Skeletal muscle satellite cell (primary cell): ENCODE data around the gene DOCK3.
"Not testable (repeated sequence)": the region's sequence is repeated elsewhere in the genome, so short reads cannot be mapped to it uniquely, and the experiment has no call there.

Experiments
- H3K27me3 ChIP-seq: 2 replicates; pipeline ENCODE4 v1.7.0; 2013; ENCODE audit warnings: low read length; ENCODE audit not compliant: control insufficient read depth, insufficient read depth
- H3K36me3 ChIP-seq: 2 replicates; pipeline ENCODE4 v1.7.0; 2013; ENCODE audit warnings: mild to moderate bottlenecking, control low read depth, low read length; ENCODE audit not compliant: insufficient read depth
- H3K4me1 ChIP-seq: 2 replicates; pipeline ENCODE4 v1.7.0; 2013; ENCODE audit warnings: low read length; ENCODE audit not compliant: control insufficient read depth, insufficient read depth
- H3K4me2 ChIP-seq: 2 replicates; pipeline ENCODE4 v1.7.0; 2013; ENCODE audit warnings: mild to moderate bottlenecking, low read length
- H3K4me3 ChIP-seq: 2 replicates; pipeline ENCODE4 v1.7.0; 2013; ENCODE audit warnings: low read length
- H3K9ac ChIP-seq: 2 replicates; pipeline ENCODE4 v1.7.0; 2013; ENCODE audit warnings: mild to moderate bottlenecking, low read depth, low read length, moderate library complexity
- H3K9me3 ChIP-seq: replicated peaks from 2 replicates; pipeline ENCODE4 v1.7.0; 2013; ENCODE audit warnings: mild to moderate bottlenecking, control low read depth, low read length

DOCK3 gene

GRCh38 chr3:50749822-50750221, 75.1 kb downstream of the DOCK3 start:
- no peaks in the 10 kb centered on the region for H3K36me3 ChIP-seq
- H3K4me3 ChIP-seq: no peak overlapping the region
- H3K4me1 ChIP-seq: peaks cover 14% of the 10 kb centered on the region
- no peaks in the 10 kb centered on the region for H3K9me3 ChIP-seq
- H3K4me2 ChIP-seq: no peak overlapping the region
- H3K9ac ChIP-seq: no peak overlapping the region
- H3K27me3 ChIP-seq: no peaks in the 10 kb centered on the region

GRCh38 chr3:50759015-50759414, 84.3 kb downstream of the DOCK3 start:
- Histone ChIP-seq H3K9me3 (no peaks in the 10 kb centered on the region), H3K4me2 (no peak overlapping the region), H3K36me3 (no peaks in the 10 kb centered on the region), H3K9ac (no peak overlapping the region), H3K4me3 (no peak overlapping the region), H3K4me1 (no peaks in the 10 kb centered on the region), H3K27me3 (no peaks in the 10 kb centered on the region)

GRCh38 chr3:50777680-50778079, 103.0 kb downstream of the DOCK3 start:
- no peaks in the 10 kb centered on the region for H3K4me1 ChIP-seq
- H3K4me3 ChIP-seq: no peak overlapping the region
- peaks cover 3% of the 10 kb centered on the region for H3K27me3 ChIP-seq
- H3K4me2 ChIP-seq: no peak overlapping the region
- H3K9ac ChIP-seq: no peak overlapping the region
- no peaks in the 10 kb centered on the region for H3K36me3 ChIP-seq
- no peaks in the 10 kb centered on the region for H3K9me3 ChIP-seq

- H3K4me2 ChIP-seq, H3K27me3 ChIP-seq, H3K4me3 ChIP-seq, H3K4me1 ChIP-seq, H3K9ac ChIP-seq, H3K36me3 ChIP-seq, H3K9me3 ChIP-seq: not testable (repeated sequence)
These were observed 107.0 kb downstream of the DOCK3 start for GRCh38 chr3:50781766-50782165.

- no peak overlapping the region for H3K4me3 ChIP-seq
- H3K9ac ChIP-seq: no peak overlapping the region
- no peaks in the 10 kb centered on the region for H3K4me1 ChIP-seq
- H3K27me3 ChIP-seq: no peaks in the 10 kb centered on the region
- H3K4me2 ChIP-seq: no peak overlapping the region
- no peaks in the 10 kb centered on the region for H3K9me3 ChIP-seq
- H3K36me3 ChIP-seq: no peaks in the 10 kb centered on the region
These were observed 111.9 kb downstream of the DOCK3 start for GRCh38 chr3:50786631-50787030.

GRCh38 chr3:50790894-50791293, 116.2 kb downstream of the DOCK3 start:
- not testable (repeated sequence) for H3K9ac ChIP-seq, H3K4me3 ChIP-seq, H3K9me3 ChIP-seq, H3K27me3 ChIP-seq, H3K4me2 ChIP-seq, H3K36me3 ChIP-seq, H3K4me1 ChIP-seq

- H3K36me3 ChIP-seq: no peaks in the 10 kb centered on the region
- H3K27me3 ChIP-seq: no peaks in the 10 kb centered on the region
- H3K4me2 ChIP-seq: no peak overlapping the region
- H3K4me1 ChIP-seq: no peaks in the 10 kb centered on the region
- no peak overlapping the region for H3K9ac ChIP-seq
- H3K9me3 ChIP-seq: no peaks in the 10 kb centered on the region
- no peak overlapping the region for H3K4me3 ChIP-seq
These were observed 117.8 kb downstream of the DOCK3 start for GRCh38 chr3:50792568-50792967.

- not testable (repeated sequence) for H3K4me1 ChIP-seq, H3K9me3 ChIP-seq, H3K27me3 ChIP-seq, H3K9ac ChIP-seq, H3K4me2 ChIP-seq, H3K4me3 ChIP-seq, H3K36me3 ChIP-seq
These were observed 129.1 kb downstream of the DOCK3 start for GRCh38 chr3:50803805-50804204.

- not testable (repeated sequence) for H3K36me3 ChIP-seq, H3K4me3 ChIP-seq, H3K9me3 ChIP-seq, H3K4me2 ChIP-seq, H3K9ac ChIP-seq, H3K27me3 ChIP-seq, H3K4me1 ChIP-seq
These were observed 129.6 kb downstream of the DOCK3 start for GRCh38 chr3:50804376-50804775.

- H3K4me1 ChIP-seq: peaks cover 8% of the 10 kb centered on the region
- H3K4me3 ChIP-seq: no peak overlapping the region
- H3K4me2 ChIP-seq: no peak overlapping the region
- no peak overlapping the region for H3K9ac ChIP-seq
- H3K9me3 ChIP-seq: no peaks in the 10 kb centered on the region
- no peaks in the 10 kb centered on the region for H3K27me3 ChIP-seq
- H3K36me3 ChIP-seq: no peaks in the 10 kb centered on the region
These were observed 130.6 kb downstream of the DOCK3 start for GRCh38 chr3:50805321-50805720.

GRCh38 chr3:50806031-50806430, 131.3 kb downstream of the DOCK3 start:
- Histone ChIP-seq H3K4me3 (no peak overlapping the region), H3K27me3 (no peaks in the 10 kb centered on the region), H3K4me2 (no peak overlapping the region), H3K4me1 (peaks cover 8% of the 10 kb centered on the region), H3K36me3 (no peaks in the 10 kb centered on the region), H3K9me3 (no peaks in the 10 kb centered on the region), H3K9ac (no peak overlapping the region)

GRCh38 chr3:50806806-50807205, 132.1 kb downstream of the DOCK3 start:
- H3K36me3 ChIP-seq: no peaks in the 10 kb centered on the region
- peaks cover 8% of the 10 kb centered on the region for H3K4me1 ChIP-seq
- H3K9me3 ChIP-seq: no peaks in the 10 kb centered on the region
- no peak overlapping the region for H3K9ac ChIP-seq
- no peak overlapping the region for H3K4me2 ChIP-seq
- no peak overlapping the region for H3K4me3 ChIP-seq
- H3K27me3 ChIP-seq: no peaks in the 10 kb centered on the region

GRCh38 chr3:50807266-50807665, 132.5 kb downstream of the DOCK3 start:
- Histone ChIP-seq H3K9me3 (no peaks in the 10 kb centered on the region), H3K27me3 (no peaks in the 10 kb centered on the region), H3K4me2 (no peak overlapping the region), H3K36me3 (no peaks in the 10 kb centered on the region), H3K9ac (no peak overlapping the region), H3K4me1 (peaks cover 8% of the 10 kb centered on the region), H3K4me3 (no peak overlapping the region)
